GDM1 (cell line): ENCODE data around the gene HHAT.
A peak's percentile ranks its signal among the peaks of the same experiment; 100 is the strongest.

Source experiments
- DNase-seq: peaks from one replicate; lab custom pipeline; 2025; lab: John Stamatoyannopoulos, UW

HHAT gene

GRCh38 chr1:210359255-210359654, 30.6 kb downstream of the HHAT start:
- DNase-seq: no peak

GRCh38 chr1:210360852-210361477, 32.3 kb downstream of the HHAT start:
- no peak for DNase-seq

GRCh38 chr1:210361665-210362064, 33.0 kb downstream of the HHAT start:
- DNase-seq: no peak

GRCh38 chr1:210362526-210362925, 33.8 kb downstream of the HHAT start:
- no peak for DNase-seq

- no peak for DNase-seq
Observed at GRCh38 chr1:210363119-210363518, 34.4 kb downstream of the HHAT start.

- DNase-seq: no peak
Observed at GRCh38 chr1:210364479-210364878, 35.8 kb downstream of the HHAT start.

GRCh38 chr1:210366767-210367166, 38.1 kb downstream of the HHAT start:
- DNase-seq: no peak

- DNase-seq: no peak
Observed at GRCh38 chr1:210367566-210367965, 38.9 kb downstream of the HHAT start.

- DNase-seq: no peak
Observed at GRCh38 chr1:210369425-210369824, 40.7 kb downstream of the HHAT start.

- DNase-seq: no peak
Observed at GRCh38 chr1:210371916-210372315, 43.2 kb downstream of the HHAT start.

GRCh38 chr1:210372491-210372890, 43.8 kb downstream of the HHAT start:
- no peak for DNase-seq

- no peak for DNase-seq
Observed at GRCh38 chr1:210372931-210373627, 44.4 kb downstream of the HHAT start.

- DNase-seq: no peak
Observed at GRCh38 chr1:210373628-210373877, 44.9 kb downstream of the HHAT start.

- peak; percentile 4 for DNase-seq
Observed at GRCh38 chr1:210373878-210374599, 45.3 kb downstream of the HHAT start.

GRCh38 chr1:210374600-210374953, 45.9 kb downstream of the HHAT start:
- DNase-seq: no peak

GRCh38 chr1:210376836-210377372, 48.2 kb downstream of the HHAT start:
- DNase-seq: no peak

- DNase-seq: no peak
Observed at GRCh38 chr1:210377731-210378333, 49.1 kb downstream of the HHAT start.

- no peak for DNase-seq
Observed at GRCh38 chr1:210378736-210379135, 50.0 kb downstream of the HHAT start.

- DNase-seq: no peak
Observed at GRCh38 chr1:210381934-210382333, 53.2 kb downstream of the HHAT start.

- DNase-seq: no peak
Observed at GRCh38 chr1:210384625-210385024, 55.9 kb downstream of the HHAT start.

GRCh38 chr1:210385228-210385627, 56.5 kb downstream of the HHAT start:
- DNase-seq: no peak

GRCh38 chr1:210394281-210394821, 65.6 kb downstream of the HHAT start:
- no peak for DNase-seq

- no peak for DNase-seq
Observed at GRCh38 chr1:210396541-210396940, 67.8 kb downstream of the HHAT start.
